HepG2 (cell line): ENCODE results near the gene ARHGEF7. TPM values are rescaled to one million over a fixed set of nuclear protein-coding genes. Genes with fewer than 3 reads are reported as not detected.

Source experiments
- ATAC-seq: fragments of 200-7000 bp; cut with Tn5 transposase; 3 replicates; pipeline ENCODE4 v1.9.1; 2020; ENCODE audit warnings: mild to moderate bottlenecking, moderate library complexity
- BruUV-seq: library from RNA; stranded (reverse); fragments of 400-500 nt; replicated peaks from 2 replicates; lab custom pipeline; 2021; lab: Mats Ljungman, UMichigan
- CTCF ChIA-PET: fragments of 300-600 bp; formaldehyde crosslinking; extraction: SDS; loops from one replicate; lab custom pipeline; 2021; ENCODE audit warnings: low total read pairs, inconsistent platforms, low intra/inter-chr PET ratio; lab: Yijun Ruan, JAX
- POLR2A ChIA-PET: fragments of 350-600 bp; sonication (Branson Sonifier 250); formaldehyde crosslinking; loops from one replicate; lab custom pipeline; 2020; ENCODE audit warnings: antibody characterized with exemption, inconsistent platforms; lab: Yijun Ruan, JAX
- DNase-seq: peaks from one replicate; pipeline ENCODE4 v3.0.0-alpha.2; 2015; ENCODE audit warnings: low spot score
- FAIRE-seq: peaks from 3 replicates; lab custom pipeline; 2011; peaks lifted over from hg19 to GRCh38; lab: Jason Lieb, UNC
- H2AFZ ChIP-seq: one replicate; pipeline ENCODE4 v1.6.1; 2011; ENCODE audit warnings: low read length, inconsistent platforms
- H3K27ac ChIP-seq: fragments of 300-600 bp; 3 replicates; pipeline ENCODE4 v1.8.0; 2011; ENCODE audit warnings: mixed run types, mild to moderate bottlenecking, mixed read lengths, low read length, inconsistent platforms; ENCODE audit not compliant: insufficient read depth; ENCODE audit errors: extremely low read length
- H3K27me3 ChIP-seq, 2 experiments: fragments of 200-600 bp in 1 of 2; 2 replicates in 1 of 2; 3 replicates in 1 of 2; pipeline versions ENCODE4 v1.6.0 to v1.8.0; 2011; ENCODE audit warnings: low read length in 2 of 2, mild to moderate bottlenecking in 2 of 2, moderate library complexity in 2 of 2, inconsistent platforms in 1 of 2; ENCODE audit not compliant: insufficient read depth in 2 of 2, control insufficient read depth in 1 of 2
- H3K36me3 ChIP-seq, 2 experiments: fragments of 200-600 bp in 1 of 2; replicated peaks in 1 of 2; 2 replicates in 1 of 2; 3 replicates in 1 of 2; pipeline versions ENCODE4 v1.5.1 to v1.8.0; 2011; ENCODE audit warnings: low read length in 2 of 2, inconsistent platforms in 1 of 2; ENCODE audit not compliant: insufficient read depth in 2 of 2, control insufficient read depth in 1 of 2
- H3K4me1 ChIP-seq: 2 replicates; pipeline ENCODE4 v1.5.1; 2012; ENCODE audit warnings: low read length, inconsistent platforms; ENCODE audit not compliant: insufficient read depth
- H3K4me2 ChIP-seq: 2 replicates; pipeline ENCODE4 v1.6.0; 2011; ENCODE audit warnings: low read depth, low read length, inconsistent platforms
- H3K4me3 ChIP-seq, 3 experiments: fragments of 200-600 bp in 1 of 3; sonication (generic), shearing (Covaris generic) in 1 of 3; replicated peaks in 1 of 3; 2 replicates each; pipeline ENCODE4 v1.5.1; 2011 to 2016; ENCODE audit warnings: low read length in 3 of 3, inconsistent platforms in 2 of 3, low read depth in 2 of 3, mild to moderate bottlenecking in 2 of 3, control low read depth in 1 of 3, mixed read lengths in 1 of 3; ENCODE audit not compliant: insufficient read depth in 1 of 3
- H3K79me2 ChIP-seq: one replicate; pipeline ENCODE4 v1.6.1; 2011; ENCODE audit warnings: low read length, inconsistent platforms; ENCODE audit not compliant: insufficient read depth
- H3K9ac ChIP-seq: 2 replicates; pipeline ENCODE4 v1.6.0; 2011; ENCODE audit warnings: mild to moderate bottlenecking, low read depth, low read length, inconsistent platforms; ENCODE audit not compliant: insufficient read depth
- H3K9me3 ChIP-seq: 2 replicates; pipeline ENCODE4 v1.5.1; 2012; ENCODE audit warnings: mild to moderate bottlenecking, low read length
- H4K20me1 ChIP-seq: 2 replicates; pipeline ENCODE4 v1.6.0; 2011; ENCODE audit warnings: inconsistent platforms, mild to moderate bottlenecking, low read length, moderate library complexity; ENCODE audit not compliant: insufficient read depth
- KDM1A ChIP-seq: IDR thresholded peaks from 2 replicates; pipeline ENCODE4 v1.6.1; 2016; ENCODE audit warnings: missing compliant biosample characterization
- KDM4B ChIP-seq: sonication (generic); formaldehyde crosslinking; IDR thresholded peaks from 2 replicates; pipeline ENCODE4 v1.4.0; 2020; ENCODE audit warnings: missing genetic modification reagents
- MEIS1 ChIP-seq: sonication (generic); formaldehyde crosslinking; IDR thresholded peaks from 2 replicates; pipeline ENCODE4 v1.9.0; 2021; ENCODE audit warnings: mild to moderate bottlenecking, missing genetic modification reagents, moderate library complexity, borderline replicate concordance
- RBM39 ChIP-seq: fragments of 200-400 bp; formaldehyde crosslinking; IDR thresholded peaks from one replicate; pipeline ENCODE4 v1.6.1; 2018; ENCODE audit warnings: antibody characterized with exemption, mild to moderate bottlenecking, low read depth, low read length; ENCODE audit not compliant: poor library complexity, severe bottlenecking
- ZNF276 ChIP-seq: sonication (generic); formaldehyde crosslinking; IDR thresholded peaks from 2 replicates; pipeline ENCODE4 v1.4.0; 2020; ENCODE audit warnings: mild to moderate bottlenecking, low read depth, missing genetic modification reagents
- ZNF567 ChIP-seq: sonication (generic); formaldehyde crosslinking; IDR thresholded peaks from 2 replicates; pipeline ENCODE4 v1.8.1; 2023; ENCODE audit warnings: mild to moderate bottlenecking, missing genetic modification reagents, borderline replicate concordance
- ZNF674 ChIP-seq: sonication (generic); formaldehyde crosslinking; IDR thresholded peaks from 2 replicates; pipeline ENCODE4 v1.5.0; 2020; ENCODE audit warnings: low read depth, mild to moderate bottlenecking, missing genetic modification reagents
- ZSCAN12 ChIP-seq: sonication (generic); formaldehyde crosslinking; IDR thresholded peaks from 2 replicates; pipeline ENCODE4 v1.9.0; 2021; ENCODE audit warnings: mild to moderate bottlenecking, missing genetic modification reagents
- WGBS: methylation state at CpG from one replicate; pipeline ENCODE4 v1.1.6; 2017; ENCODE audit warnings: low lambda C conversion rate; 5-methylcytosine and 5-hydroxymethylcytosine counted together
- in situ Hi-C: cut with HindIII; loops from 2 replicates; pipeline ENCODE4 v1.10.0; 2017; ENCODE audit warnings: low pct_unique_long_range_greater_than_20kb; ENCODE audit not compliant: extremely low pct_ligation_motif_present
- intact Hi-C: fragments of 100-400 bp; cut with micrococcal nuclease; formaldehyde crosslinking; loops from one replicate; pipeline ENCODE4 v1.10.0; 2022; ENCODE audit not compliant: unreplicated experiment
- polyA plus RNA-seq, 8 experiments: library from polyadenylated mRNA; depleted of rRNA in 3 of 8; stranded (reverse) in 7 of 8; unstranded in 1 of 8; fragments of >200 nt; fragmentation: Illumina TruSeq in 4 of 8; extraction: Trizol in 4 of 8; gene quantifications; 2 replicates each; pipeline versions ENCODE4 v1.2.1 to v1.2.3, GENCODE V29; 2011 to 2016; ENCODE audit warnings: low read depth in 4 of 8, missing spikeins in 1 of 8, mixed read lengths in 1 of 8; ENCODE audit not compliant: insufficient read depth in 1 of 8
- total RNA-seq, 5 experiments: library from RNA; depleted of rRNA; stranded (reverse); fragments of >200 nt; fragmentation: Illumina TruSeq; extraction: Trizol; gene quantifications; 2 replicates each; pipeline ENCODE4 v1.2.3, GENCODE V29; 2016; ENCODE audit warnings: low read depth in 1 of 5
- TF ChIP-seq, protein P1 (sequence below): sonication (generic); formaldehyde crosslinking; IDR thresholded peaks from 2 replicates; pipeline ENCODE4 v1.8.1; 2023; ENCODE audit warnings: mild to moderate bottlenecking, inconsistent platforms, moderate library complexity, missing genetic modification reagents, borderline replicate concordance

The ARHGEF7 gene
- total and polyA plus RNA-seq, 2 of the 13 experiments (the other 11 are each of a cell fraction or from before 2014, with no cell fraction given) = 15.7 to 22.3 TPM

- FAIRE-seq (no peak), ATAC-seq (no peak), DNase-seq (no peak)
- H3K27me3 ChIP-seq = no peaks in the 10 kb centered on the region
- H3K36me3 ChIP-seq = peaks cover 19 to 54% of the 10 kb centered on the region in 2 experiments
- H2AFZ ChIP-seq = no peak overlapping the region
- H3K4me1 ChIP-seq = no peaks in the 10 kb centered on the region
- no peaks in the 10 kb centered on the region; the same call in 1 of the 2 replicates for H3K9me3 ChIP-seq
- in situ Hi-C loops = no loop called here
- CTCF ChIA-PET = no interaction called here
- no peak overlapping the region for H3K4me3 ChIP-seq
- no TSS peak for BruUV-seq
- 94% methylated on average over 5 of the region's 10 CpGs for WGBS
- H3K4me2 ChIP-seq = no peak overlapping the region
- no peaks in the 10 kb centered on the region for H3K79me2 ChIP-seq
- H4K20me1 ChIP-seq = no peaks in the 10 kb centered on the region
- TF ChIP-seq KDM1A (no peak), MEIS1 (CRISPR knock-in tag) (no peak), ZSCAN12 (CRISPR knock-in tag) (no peak), ZNF276 (CRISPR knock-in tag) (no peak), RBM39 (no peak), KDM4B (no peak), ZNF674 (CRISPR knock-in tag) (no peak), ZNF567 (CRISPR knock-in tag) (no peak)
- TF ChIP-seq, protein P1, sequence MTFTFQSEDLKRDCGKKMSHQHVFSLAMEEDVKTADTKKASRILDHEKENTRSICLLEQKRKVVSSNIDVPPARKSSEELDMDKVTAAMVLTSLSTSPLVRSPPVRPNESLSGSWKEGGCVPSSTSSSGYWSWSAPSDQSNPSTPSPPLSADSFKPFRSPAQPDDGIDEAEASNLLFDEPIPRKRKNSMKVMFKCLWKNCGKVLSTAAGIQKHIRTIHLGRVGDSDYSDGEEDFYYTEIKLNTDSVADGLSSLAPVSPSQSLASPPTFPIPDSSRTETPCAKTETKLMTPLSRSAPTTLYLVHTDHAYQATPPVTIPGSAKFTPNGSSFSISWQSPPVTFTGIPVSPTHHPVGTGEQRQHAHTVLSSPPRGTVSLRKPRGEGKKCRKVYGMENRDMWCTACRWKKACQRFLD (CRISPR knock-in tag) = no peak
- TF ChIP-seq, all 625 proteins: peak for 0
- no peak overlapping the region for H3K27ac ChIP-seq
- no peak overlapping the region for H3K9ac ChIP-seq
- POLR2A ChIA-PET = no interaction called here
- intact Hi-C loops = no loop called here
Observed at GRCh38 chr13:111255228-111255790, 140.2 kb downstream of the ARHGEF7 start.
